NAMALWA (cell line): ENCODE data around the gene NRG2.

Experiments
- DNase-seq: peaks from one replicate; pipeline ENCODE4 v3.0.0-alpha.2; 2015; ENCODE audit warnings: low spot score

Gene NRG2

GRCh38 chr5:139836469-139837208, 206.5 kb downstream of the NRG2 start:
- no peak for DNase-seq

- DNase-seq = no peak
Observed at GRCh38 chr5:139835656-139836055, 207.4 kb downstream of the NRG2 start.

- DNase-seq = no peak
Observed at GRCh38 chr5:139833525-139833924, 209.6 kb downstream of the NRG2 start.

- no peak for DNase-seq
Observed at GRCh38 chr5:139831624-139832023, 211.5 kb downstream of the NRG2 start.

GRCh38 chr5:139829471-139829870, 213.6 kb downstream of the NRG2 start:
- DNase-seq = no peak

GRCh38 chr5:139828207-139828895, 214.7 kb downstream of the NRG2 start:
- no peak for DNase-seq

GRCh38 chr5:139825690-139826089, 217.4 kb downstream of the NRG2 start:
- DNase-seq = no peak

GRCh38 chr5:139823757-139824355, 219.2 kb downstream of the NRG2 start:
- DNase-seq = no peak

- DNase-seq = no peak
Observed at GRCh38 chr5:139822553-139823425, 220.3 kb downstream of the NRG2 start.

- no peak for DNase-seq
Observed at GRCh38 chr5:139821806-139822552, 221.1 kb downstream of the NRG2 start.

GRCh38 chr5:139820606-139821005, 222.5 kb downstream of the NRG2 start:
- DNase-seq = no peak

GRCh38 chr5:139820130-139820529, 223.0 kb downstream of the NRG2 start:
- DNase-seq = no peak

GRCh38 chr5:139817970-139818369, 225.1 kb downstream of the NRG2 start:
- DNase-seq = no peak

- DNase-seq = no peak
Observed at GRCh38 chr5:139817362-139817761, 225.7 kb downstream of the NRG2 start.

GRCh38 chr5:139816566-139816965, 226.5 kb downstream of the NRG2 start:
- DNase-seq = no peak

- DNase-seq = no peak
Observed at GRCh38 chr5:139814704-139815280, 228.3 kb downstream of the NRG2 start.

- DNase-seq = no peak
Observed at GRCh38 chr5:139814191-139814601, 228.9 kb downstream of the NRG2 start.

- no peak for DNase-seq
Observed at GRCh38 chr5:139812836-139813805, 230.0 kb downstream of the NRG2 start.

GRCh38 chr5:139812323-139812722, 230.8 kb downstream of the NRG2 start:
- no peak for DNase-seq

GRCh38 chr5:139811274-139811607, 231.9 kb downstream of the NRG2 start:
- DNase-seq = no peak
